Ureter (tissue), 1 donor: Measurements from ENCODE around the gene PHYH. TPM values are rescaled to one million over a fixed set of nuclear protein-coding genes. Genes with fewer than 3 reads are reported as not detected.
"Not testable (repeated sequence)": the region's sequence is repeated elsewhere in the genome, so short reads cannot be mapped to it uniquely, and the experiment has no call there.

Experiments used
- DNase-seq: peaks from one replicate; pipeline ENCODE4 v3.0.0-alpha.2; 2020; ENCODE audit warnings: low spot score
- total RNA-seq: library from RNA; stranded (reverse); gene quantifications from one replicate; pipeline ENCODE4 v1.2.4, GENCODE V29; 2023
- donor health status: DM: yes; HTN: yes; CAD: no.

Gene PHYH
- total RNA-seq = 28.4 TPM

GRCh38 chr10:13299437-13300287, at the start of gene PHYH:
TSS of gene PHYH (minus strand) at chr10:13300064. CDS start at chr10:13300042, 22 bp downstream.
- peak; percentile 92 for DNase-seq

- peak; percentile 75 for DNase-seq
These were observed 48.6 kb upstream of the PHYH start, which contains the start of gene SEPHS1 for GRCh38 chr10:13348216-13349017. TSS of gene SEPHS1 (minus strand) at chr10:13348293. CDS start at chr10:13344950, 3,343 bp downstream.

GRCh38 chr10:13347500-13348156, 47.8 kb upstream of the PHYH start:
- DNase-seq = peak; percentile 82

- no peak for DNase-seq
These were observed 47.2 kb upstream of the PHYH start for GRCh38 chr10:13347043-13347499.

GRCh38 chr10:13346283-13347042, 46.6 kb upstream of the PHYH start:
- no peak for DNase-seq

GRCh38 chr10:13340626-13341376, 40.9 kb upstream of the PHYH start:
- no peak for DNase-seq

- no peak for DNase-seq
These were observed 40.2 kb upstream of the PHYH start for GRCh38 chr10:13340068-13340467.

- DNase-seq = no peak
These were observed 38.7 kb upstream of the PHYH start for GRCh38 chr10:13338390-13339110.

- no peak for DNase-seq
These were observed 37.9 kb upstream of the PHYH start for GRCh38 chr10:13337827-13338196.

- no peak for DNase-seq
These were observed 37.4 kb upstream of the PHYH start for GRCh38 chr10:13337128-13337826.

GRCh38 chr10:13335881-13336280, 36.0 kb upstream of the PHYH start:
- no peak for DNase-seq

GRCh38 chr10:13334556-13334955, 34.7 kb upstream of the PHYH start:
- DNase-seq = no peak

GRCh38 chr10:13331646-13332045, 31.8 kb upstream of the PHYH start:
- DNase-seq = no peak

- DNase-seq = not testable (repeated sequence)
These were observed 31.1 kb upstream of the PHYH start for GRCh38 chr10:13330980-13331379.

- no peak for DNase-seq
These were observed 29.7 kb upstream of the PHYH start for GRCh38 chr10:13329565-13329964.

GRCh38 chr10:13328613-13329012, 28.7 kb upstream of the PHYH start:
- no peak for DNase-seq

- DNase-seq = no peak
These were observed 28.3 kb upstream of the PHYH start for GRCh38 chr10:13328126-13328525.

GRCh38 chr10:13327534-13327933, 27.7 kb upstream of the PHYH start:
- no peak for DNase-seq

- no peak for DNase-seq
These were observed 22.8 kb upstream of the PHYH start for GRCh38 chr10:13322615-13323148.
